Measurements from ENCODE around the gene P2RY2. TPM values are rescaled to one million over a fixed set of nuclear protein-coding genes. Genes with fewer than 3 reads are reported as not detected.

P2RY2 gene
- total RNA-seq, 2 donors from 2014 or later: 2.0 to 2.1 TPM

GRCh38 chr11:73217131-73217809, 811 bp upstream of the P2RY2 start:
- no peaks in the 10 kb centered on the region for H3K9me3 ChIP-seq
- ATAC-seq (peak; percentile 10), DNase-seq (peak in 3 of 4 donors; percentile 37 to 62 (median 61))
- H3K4me1 ChIP-seq: peaks cover 23% of the 10 kb centered on the region
- TF ChIP-seq CTCF (IDR thresholded peaks at IDR 0.05) (no peak), POLR2A (IDR thresholded peaks at IDR 0.05) (no peak)
- peak overlapping the region; percentile 6 to 38 (median 14) for H3K27ac ChIP-seq
- H3K4me3 ChIP-seq: no peak overlapping the region
- WGBS, 2 donors: 60 to 71% methylated on average over 13 to 15 of the region's 15 CpGs
- H3K36me3 ChIP-seq (replicated peaks in 1 of 2; ENCODE audit: insufficient read depth in 1 of 2, low read depth in 2 of 2): no peaks in the 10 kb centered on the region
- H3K27me3 ChIP-seq: no peaks in the 10 kb centered on the region
- intact Hi-C loops (cut with DNase I): no loop called here

- Histone ChIP-seq H3K4me1 (peaks cover 23% of the 10 kb centered on the region), H3K36me3 (replicated peaks in 1 of 2; ENCODE audit: insufficient read depth in 1 of 2, low read depth in 2 of 2) (no peaks in the 10 kb centered on the region), H3K9me3 (no peaks in the 10 kb centered on the region), H3K4me3 (no peak overlapping the region), H3K27ac (peak overlapping the region; percentile 6 to 38 (median 14)), H3K27me3 (no peaks in the 10 kb centered on the region)
- DNase-seq (no peak), ATAC-seq (no peak)
- no peak for TF ChIP-seq CTCF (IDR thresholded peaks at IDR 0.05)
- no peak for TF ChIP-seq POLR2A (IDR thresholded peaks at IDR 0.05)
- 36 to 50% methylated on average over 5 to 8 of the region's 14 CpGs for WGBS, 2 donors
- intact Hi-C loops (cut with DNase I): no loop called here
Observed at GRCh38 chr11:73217810-73218105, 323 bp upstream of the P2RY2 start.

GRCh38 chr11:73218830-73219215, 742 bp downstream of the P2RY2 start:
- peaks cover 23% of the 10 kb centered on the region for H3K4me1 ChIP-seq
- ATAC-seq (no peak), DNase-seq (no peak)
- no peaks in the 10 kb centered on the region for H3K27me3 ChIP-seq
- TF ChIP-seq CTCF (IDR thresholded peaks at IDR 0.05) (no peak), POLR2A (IDR thresholded peaks at IDR 0.05) (no peak)
- H3K4me3 ChIP-seq: no peak overlapping the region
- intact Hi-C loops (cut with DNase I): no loop called here
- H3K36me3 ChIP-seq (replicated peaks in 1 of 2; ENCODE audit: insufficient read depth in 1 of 2, low read depth in 2 of 2): no peaks in the 10 kb centered on the region
- no peak overlapping the region for H3K27ac ChIP-seq
- 46 to 70% methylated on average over 7 to 9 of the region's 9 CpGs for WGBS, 2 donors
- H3K9me3 ChIP-seq: no peaks in the 10 kb centered on the region

- Histone ChIP-seq H3K36me3 (replicated peaks in 1 of 2; ENCODE audit: insufficient read depth in 1 of 2, low read depth in 2 of 2) (no peaks in the 10 kb centered on the region), H3K9me3 (no peaks in the 10 kb centered on the region), H3K27ac (no peak overlapping the region), H3K4me1 (peaks cover 23% of the 10 kb centered on the region), H3K4me3 (no peak overlapping the region), H3K27me3 (no peaks in the 10 kb centered on the region)
- TF ChIP-seq POLR2A (IDR thresholded peaks at IDR 0.05) (no peak), CTCF (IDR thresholded peaks at IDR 0.05) (no peak)
- DNase-seq (no peak), ATAC-seq (no peak)
- intact Hi-C loops (cut with DNase I): no loop called here
- 76 to 85% methylated on average over 5 to 6 of the region's 6 CpGs for WGBS, 2 donors
Observed at GRCh38 chr11:73219396-73220285, 1.6 kb downstream of the P2RY2 start.
